GM12872 (cell line): ENCODE measurements around the gene TLL2.

Experiments
- TF ChIP-seq, protein P1 (sequence below): IDR thresholded peaks from 3 replicates; pipeline ENCODE4 v1.5.1; 2011; ENCODE audit warnings: low read depth, mild to moderate bottlenecking, low read length, moderate library complexity; ENCODE audit not compliant: insufficient read depth

TLL2 gene

DNA sequence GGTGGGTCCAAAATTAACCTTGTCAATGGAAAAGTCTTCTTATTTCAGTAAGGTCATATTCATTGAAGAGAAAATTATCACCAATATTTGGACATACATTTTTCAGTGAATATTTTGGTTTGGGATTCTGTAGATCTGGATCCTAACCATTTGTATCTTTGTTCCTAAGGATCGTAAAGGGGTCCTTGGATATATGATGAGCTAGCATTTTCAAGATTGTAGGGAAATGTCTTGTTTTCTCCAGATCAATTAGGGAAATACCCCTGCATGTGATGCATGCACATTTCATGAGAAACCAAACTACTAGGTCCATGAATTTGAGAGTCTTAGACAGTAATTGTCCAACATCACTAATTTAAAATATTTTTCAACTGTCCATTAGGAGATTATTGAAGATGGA lies 191.5 kb downstream of the TLL2 start:
- TF ChIP-seq, protein P1, sequence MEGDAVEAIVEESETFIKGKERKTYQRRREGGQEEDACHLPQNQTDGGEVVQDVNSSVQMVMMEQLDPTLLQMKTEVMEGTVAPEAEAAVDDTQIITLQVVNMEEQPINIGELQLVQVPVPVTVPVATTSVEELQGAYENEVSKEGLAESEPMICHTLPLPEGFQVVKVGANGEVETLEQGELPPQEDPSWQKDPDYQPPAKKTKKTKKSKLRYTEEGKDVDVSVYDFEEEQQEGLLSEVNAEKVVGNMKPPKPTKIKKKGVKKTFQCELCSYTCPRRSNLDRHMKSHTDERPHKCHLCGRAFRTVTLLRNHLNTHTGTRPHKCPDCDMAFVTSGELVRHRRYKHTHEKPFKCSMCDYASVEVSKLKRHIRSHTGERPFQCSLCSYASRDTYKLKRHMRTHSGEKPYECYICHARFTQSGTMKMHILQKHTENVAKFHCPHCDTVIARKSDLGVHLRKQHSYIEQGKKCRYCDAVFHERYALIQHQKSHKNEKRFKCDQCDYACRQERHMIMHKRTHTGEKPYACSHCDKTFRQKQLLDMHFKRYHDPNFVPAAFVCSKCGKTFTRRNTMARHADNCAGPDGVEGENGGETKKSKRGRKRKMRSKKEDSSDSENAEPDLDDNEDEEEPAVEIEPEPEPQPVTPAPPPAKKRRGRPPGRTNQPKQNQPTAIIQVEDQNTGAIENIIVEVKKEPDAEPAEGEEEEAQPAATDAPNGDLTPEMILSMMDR = no peak

- TF ChIP-seq, protein P1 = 0 out of 3 replicates have a peak, but pooled peaks have one; percentile 21
Measured at GRCh38 chr10:96321822-96322221, 191.9 kb downstream of the TLL2 start.

- TF ChIP-seq, protein P1 = no peak
Measured at GRCh38 chr10:96319754-96320474, 193.8 kb downstream of the TLL2 start.

- TF ChIP-seq, protein P1 = no peak
Measured at GRCh38 chr10:96317067-96317833, 196.5 kb downstream of the TLL2 start.
